Measurements from ENCODE around the gene HPD.

The HPD gene

GRCh38 chr12:121828306-121828705 is 30.4 kb downstream of the HPD start:
- no peak for DNase-seq (ENCODE audit: low read depth)

DNA sequence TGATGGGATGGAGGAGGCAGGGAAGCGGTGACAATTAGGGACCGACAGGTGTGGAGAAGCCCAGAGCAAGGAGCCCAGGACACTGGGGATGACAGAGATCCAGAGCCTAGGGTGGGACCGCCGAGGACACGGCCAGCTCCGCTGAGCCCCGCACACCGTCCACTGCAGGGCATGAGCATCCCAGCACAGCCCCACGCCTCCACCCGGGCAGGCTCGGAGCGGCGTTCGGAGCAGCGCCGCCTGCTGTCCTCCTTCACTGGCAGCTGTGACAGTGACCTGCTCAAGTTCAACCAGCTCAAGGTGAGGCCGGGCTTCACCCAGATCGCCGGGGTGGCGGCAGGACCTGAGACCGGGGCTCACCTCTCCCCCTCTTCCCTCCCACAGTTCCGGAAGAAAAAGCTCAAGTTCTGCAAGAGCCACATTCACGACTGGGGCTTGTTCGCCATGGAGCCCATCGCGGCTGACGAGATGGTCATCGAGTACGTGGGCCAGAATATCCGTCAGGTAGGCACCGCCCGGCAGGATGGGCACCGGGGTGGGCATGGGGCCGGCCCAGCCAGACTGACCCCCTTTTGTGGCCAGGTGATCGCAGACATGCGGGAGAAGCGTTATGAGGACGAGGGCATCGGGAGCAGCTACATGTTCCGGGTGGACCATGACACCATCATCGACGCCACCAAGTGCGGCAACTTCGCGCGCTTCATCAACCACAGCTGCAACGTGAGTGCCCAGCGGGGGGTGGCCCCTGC is 31.1 kb downstream of the HPD start:
- DNase-seq (ENCODE audit: low read depth), result no peak

DNA sequence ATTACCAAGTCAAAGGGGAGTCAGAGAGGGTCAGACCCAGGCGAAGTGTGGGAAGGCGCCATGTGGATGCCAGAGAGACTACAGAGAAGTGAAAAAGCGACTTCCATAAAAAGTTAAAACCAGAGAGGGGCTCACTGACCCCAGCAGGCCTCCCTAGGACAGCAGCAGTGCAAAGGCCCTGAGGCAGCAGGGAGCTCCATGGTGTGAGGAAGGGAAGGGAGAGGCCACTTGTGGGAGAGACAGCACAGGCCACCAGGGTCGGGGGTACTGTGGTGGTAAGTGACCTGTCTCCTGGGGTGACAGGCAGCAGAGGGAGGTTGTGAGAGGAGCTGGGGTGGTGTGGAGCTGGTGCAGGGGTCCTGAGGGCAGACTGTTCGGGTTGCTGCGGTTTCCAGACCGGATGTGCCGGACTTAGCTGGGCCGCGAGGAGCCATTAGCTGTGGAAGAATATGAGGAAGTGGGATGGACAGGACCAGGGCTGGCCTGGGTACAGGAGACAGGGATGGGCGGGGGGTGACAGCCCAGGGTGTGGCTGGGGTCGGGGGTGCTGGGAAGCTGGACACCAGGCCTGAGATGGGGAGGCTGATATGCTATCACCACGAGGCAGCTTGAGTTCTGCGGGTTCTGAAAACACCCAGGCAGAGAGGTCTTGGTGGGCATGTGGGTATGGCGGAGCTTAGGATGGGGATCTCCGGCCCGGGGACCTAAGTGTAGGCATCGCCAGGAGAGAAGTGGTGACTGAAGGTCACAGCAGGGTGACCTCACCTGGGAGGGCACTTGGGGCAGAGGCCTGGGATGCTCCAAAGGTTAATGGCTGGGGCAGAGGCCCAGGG is 32.1 kb downstream of the HPD start:
- no peak for DNase-seq (ENCODE audit: low read depth)

DNA sequence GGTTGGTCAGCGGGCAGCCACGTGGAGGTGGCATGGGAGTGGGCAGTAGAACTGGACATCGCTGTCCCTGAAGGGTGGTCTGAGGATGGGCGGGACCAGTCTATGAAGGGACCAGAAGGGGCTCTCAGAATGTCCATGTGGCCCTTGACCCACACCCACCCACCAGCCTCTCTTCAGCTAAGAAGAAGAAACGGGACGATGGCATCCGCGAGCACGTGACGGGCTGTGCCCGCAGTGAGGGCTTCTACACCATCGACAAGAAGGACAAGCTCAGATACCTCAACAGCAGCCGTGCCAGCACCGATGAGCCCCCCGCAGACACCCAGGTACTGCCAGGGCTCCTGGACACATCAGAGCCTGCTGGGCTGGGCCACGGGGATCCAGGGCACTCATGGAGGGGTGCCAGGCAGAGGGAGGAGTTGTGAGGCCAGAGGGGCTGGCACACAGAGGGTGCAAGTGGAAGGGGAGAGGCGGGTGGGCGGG is 33.6 kb downstream of the HPD start:
- DNase-seq (ENCODE audit: low read depth), result no peak

DNA sequence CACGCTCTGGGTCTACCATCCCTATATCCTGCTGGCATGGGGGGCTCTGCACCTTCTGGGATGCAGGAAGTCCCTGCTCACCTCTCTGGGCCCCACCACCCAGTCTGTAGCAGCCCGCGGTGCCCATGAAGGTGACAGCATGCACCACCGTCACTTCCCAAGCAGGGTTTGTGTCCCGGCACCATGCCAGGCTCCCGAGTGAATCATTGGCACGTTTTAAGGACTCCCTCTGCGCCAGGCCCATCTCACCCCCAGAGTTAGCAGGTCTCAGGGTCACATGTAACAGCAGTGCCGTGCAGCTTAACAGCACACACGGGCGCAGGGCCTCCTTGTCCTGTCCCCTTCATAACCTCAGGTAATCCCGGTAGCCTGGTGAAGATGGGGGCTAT is 34.9 kb downstream of the HPD start:
- DNase-seq (ENCODE audit: low read depth), result no peak

DNA sequence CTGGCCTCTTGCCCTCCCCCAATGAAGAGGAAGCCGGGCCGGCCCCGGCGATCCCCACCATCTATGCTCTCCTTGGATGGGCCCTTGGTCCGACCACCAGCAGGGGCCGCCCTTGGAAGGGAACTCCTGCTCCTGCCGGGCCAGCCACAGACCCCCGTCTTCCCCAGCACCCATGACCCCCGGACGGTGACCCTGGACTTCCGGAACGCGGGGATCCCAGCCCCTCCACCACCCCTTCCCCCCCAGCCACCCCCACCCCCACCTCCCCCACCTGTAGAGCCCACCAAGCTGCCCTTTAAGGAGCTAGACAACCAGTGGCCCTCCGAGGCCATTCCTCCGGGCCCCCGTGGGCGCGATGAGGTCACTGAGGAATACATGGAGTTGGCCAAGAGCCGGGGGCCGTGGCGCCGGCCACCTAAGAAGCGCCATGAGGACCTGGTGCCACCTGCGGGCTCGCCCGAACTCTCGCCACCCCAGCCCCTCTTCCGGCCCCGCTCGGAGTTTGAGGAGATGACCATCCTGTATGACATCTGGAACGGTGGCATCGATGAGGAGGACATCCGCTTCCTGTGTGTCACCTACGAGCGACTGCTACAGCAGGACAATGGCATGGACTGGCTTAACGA is 35.4 kb downstream of the HPD start:
- DNase-seq (ENCODE audit: low read depth), result no peak

DNA sequence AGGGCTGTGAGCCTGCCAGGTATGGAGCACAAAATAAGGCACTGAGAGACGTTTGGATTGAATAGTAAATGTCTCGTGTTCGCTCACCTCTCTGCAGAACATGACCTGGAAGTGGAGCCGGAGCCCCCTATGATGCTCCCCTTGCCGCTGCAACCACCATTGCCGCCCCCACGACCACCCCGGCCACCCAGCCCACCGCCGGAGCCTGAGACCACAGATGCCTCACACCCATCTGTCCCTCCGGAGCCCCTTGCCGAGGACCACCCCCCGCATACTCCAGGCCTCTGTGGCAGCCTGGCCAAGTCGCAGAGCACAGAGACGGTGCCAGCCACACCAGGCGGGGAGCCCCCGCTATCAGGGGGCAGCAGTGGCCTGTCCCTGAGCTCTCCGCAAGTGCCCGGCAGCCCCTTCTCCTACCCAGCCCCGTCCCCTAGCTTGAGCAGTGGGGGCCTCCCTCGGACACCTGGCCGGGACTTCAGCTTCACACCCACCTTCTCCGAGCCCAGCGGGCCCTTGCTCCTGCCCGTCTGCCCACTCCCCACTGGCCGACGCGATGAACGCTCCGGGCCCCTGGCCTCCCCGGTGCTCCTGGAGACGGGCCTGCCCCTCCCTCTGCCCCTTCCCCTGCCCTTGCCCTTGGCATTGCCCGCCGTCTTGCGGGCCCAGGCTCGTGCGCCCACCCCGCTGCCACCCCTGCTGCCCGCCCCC is 36.1 kb downstream of the HPD start:
- DNase-seq (ENCODE audit: low read depth), result no peak

- no peak for DNase-seq (ENCODE audit: low read depth)
Measured at GRCh38 chr12:121820056-121820455, 38.6 kb downstream of the HPD start.

- DNase-seq (ENCODE audit: low read depth), result no peak
Measured at GRCh38 chr12:121819212-121819949, 39.3 kb downstream of the HPD start.

DNA sequence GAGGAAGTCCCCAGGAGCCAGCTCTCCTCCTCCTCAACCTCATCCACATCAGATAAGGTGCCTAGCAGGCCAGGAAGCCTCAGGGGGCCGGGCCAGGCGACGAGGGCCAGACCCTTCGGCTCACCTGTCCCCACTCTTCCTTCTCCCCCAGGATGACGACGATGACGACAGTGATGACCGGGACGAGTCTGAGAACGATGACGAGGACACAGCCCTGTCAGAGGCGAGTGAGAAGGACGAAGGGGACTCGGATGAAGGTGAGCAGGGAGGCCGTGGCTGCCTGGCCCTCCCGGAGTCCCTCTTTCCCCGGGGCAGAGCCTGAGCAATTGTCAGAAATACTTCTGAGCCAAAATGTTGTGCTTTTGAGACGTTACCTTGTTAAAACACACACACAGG is 41.0 kb downstream of the HPD start:
- no peak for DNase-seq (ENCODE audit: low read depth)

DNA sequence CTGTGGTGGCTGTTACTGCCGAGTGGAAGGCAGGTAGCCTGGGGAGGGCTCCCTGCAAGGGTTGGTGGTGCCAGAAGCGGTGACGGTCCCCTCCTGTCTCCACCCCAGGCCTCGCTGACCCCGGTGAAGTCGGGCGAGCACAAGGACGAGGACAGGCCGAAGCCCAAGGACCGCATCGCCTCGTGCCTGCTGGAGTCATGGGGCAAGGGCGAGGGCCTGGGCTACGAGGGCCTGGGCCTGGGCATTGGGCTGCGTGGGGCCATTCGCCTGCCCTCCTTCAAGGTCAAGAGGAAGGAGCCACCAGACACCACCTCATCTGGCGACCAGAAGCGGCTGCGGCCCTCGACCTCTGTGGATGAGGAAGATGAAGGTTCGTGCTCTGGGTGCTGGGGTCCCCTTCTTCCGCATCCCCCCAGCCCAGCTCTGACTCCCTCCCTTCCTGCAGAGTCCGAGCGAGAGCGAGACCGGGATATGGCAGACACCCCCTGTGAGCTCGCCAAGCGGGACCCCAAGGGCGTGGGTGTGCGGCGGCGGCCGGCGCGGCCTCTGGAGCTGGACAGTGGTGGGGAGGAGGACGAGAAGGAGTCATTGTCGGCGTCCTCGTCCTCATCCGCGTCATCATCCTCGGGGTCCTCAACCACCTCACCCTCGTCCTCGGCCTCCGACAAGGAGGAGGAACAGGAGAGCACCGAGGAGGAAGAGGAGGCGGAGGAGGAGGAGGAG is 41.6 kb downstream of the HPD start:
- no peak for DNase-seq (ENCODE audit: low read depth)

DNA sequence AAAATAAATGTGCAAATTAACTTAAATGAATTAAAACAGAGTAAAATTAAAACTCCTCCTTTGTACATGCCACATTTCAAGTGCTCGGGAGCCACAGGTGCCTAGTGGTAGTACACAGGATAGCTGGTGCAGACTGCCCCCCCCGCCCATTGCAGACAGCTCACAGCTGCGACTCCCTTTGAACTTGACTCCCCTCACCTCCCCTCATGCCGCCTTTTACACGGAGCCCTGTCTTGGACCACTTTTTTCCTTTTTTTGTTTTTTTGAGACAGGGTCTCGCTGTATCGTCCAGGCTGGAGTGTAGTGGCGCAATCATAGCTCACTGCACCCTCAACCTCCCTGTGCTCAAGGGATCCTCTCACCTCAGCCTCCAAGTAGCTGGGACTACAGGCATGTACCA is 43.4 kb downstream of the HPD start:
- DNase-seq (ENCODE audit: low read depth), result no peak

DNA sequence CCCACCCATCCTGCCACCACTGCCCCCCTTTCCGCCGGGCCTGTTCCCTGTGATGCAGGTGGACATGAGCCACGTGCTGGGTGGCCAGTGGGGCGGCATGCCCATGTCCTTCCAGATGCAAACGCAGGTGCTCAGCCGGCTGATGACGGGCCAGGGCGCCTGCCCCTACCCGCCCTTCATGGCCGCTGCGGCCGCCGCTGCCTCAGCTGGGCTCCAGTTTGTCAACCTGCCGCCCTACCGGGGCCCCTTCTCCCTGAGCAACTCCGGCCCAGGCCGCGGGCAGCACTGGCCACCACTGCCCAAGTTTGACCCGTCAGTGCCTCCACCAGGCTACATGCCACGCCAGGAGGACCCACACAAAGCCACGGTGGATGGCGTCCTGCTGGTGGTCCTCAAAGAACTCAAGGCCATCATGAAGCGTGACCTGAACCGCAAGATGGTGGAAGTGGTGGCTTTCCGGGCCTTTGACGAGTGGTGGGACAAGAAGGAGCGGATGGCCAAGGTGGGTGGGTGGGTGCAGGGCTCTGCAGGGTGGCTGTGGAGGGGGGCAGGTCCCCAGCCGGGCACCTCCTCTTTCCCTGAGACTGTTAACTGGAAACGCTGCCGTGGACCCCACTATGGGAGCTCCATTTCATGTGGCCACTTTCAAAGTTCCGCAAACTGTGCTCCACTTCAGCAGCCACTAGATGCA is 44.1 kb downstream of the HPD start:
- DNase-seq (ENCODE audit: low read depth), result no peak

GRCh38 chr12:121813951-121814350 is 44.7 kb downstream of the HPD start:
- no peak for DNase-seq (ENCODE audit: low read depth)

DNA sequence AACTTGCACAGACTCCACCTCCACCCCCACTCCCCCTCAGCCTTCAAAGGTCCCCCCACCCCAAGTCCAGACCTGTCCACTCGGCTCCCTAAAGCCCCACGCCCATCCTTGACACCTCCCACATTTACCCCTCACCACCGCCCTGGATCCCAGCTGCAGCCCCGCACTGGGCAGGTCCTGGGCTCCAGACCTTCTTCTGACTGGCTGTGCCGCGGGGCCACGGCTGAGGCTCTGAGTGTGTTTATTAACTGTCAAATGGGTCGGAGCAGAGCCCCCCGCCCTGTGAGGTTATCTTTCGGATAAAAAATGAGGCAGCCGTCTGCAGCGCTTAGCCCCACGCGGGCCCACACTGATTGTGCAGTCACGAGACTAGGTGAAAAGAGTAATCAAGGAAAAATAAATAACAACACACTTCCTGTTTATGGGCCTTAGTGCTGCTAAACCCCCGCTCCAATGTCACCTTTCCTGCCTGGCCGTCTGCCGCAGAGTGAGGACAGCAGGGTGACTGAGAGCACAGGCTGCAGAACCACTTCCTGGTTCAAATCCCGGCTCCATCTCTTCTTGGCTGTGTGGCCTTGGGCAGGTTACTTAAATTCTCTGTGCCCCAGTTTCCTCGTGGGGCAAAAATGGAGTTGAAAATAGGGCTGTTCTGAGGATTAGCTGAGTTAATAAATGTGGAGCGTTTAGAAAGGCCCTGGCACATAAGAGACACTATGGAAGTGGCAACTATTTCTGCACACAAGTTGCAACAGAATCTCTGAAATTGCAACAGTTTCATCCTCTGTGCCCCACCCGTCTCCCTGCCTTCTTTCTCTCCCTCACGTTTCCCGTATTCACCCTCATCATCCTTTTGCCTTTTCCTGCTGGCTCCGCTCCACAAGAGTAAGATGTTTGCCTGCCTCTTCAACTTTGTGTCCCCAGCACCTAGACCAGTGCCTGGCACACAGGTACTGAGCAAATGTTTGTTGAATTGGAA is 45.5 kb downstream of the HPD start:
- no peak for DNase-seq (ENCODE audit: low read depth)

DNA sequence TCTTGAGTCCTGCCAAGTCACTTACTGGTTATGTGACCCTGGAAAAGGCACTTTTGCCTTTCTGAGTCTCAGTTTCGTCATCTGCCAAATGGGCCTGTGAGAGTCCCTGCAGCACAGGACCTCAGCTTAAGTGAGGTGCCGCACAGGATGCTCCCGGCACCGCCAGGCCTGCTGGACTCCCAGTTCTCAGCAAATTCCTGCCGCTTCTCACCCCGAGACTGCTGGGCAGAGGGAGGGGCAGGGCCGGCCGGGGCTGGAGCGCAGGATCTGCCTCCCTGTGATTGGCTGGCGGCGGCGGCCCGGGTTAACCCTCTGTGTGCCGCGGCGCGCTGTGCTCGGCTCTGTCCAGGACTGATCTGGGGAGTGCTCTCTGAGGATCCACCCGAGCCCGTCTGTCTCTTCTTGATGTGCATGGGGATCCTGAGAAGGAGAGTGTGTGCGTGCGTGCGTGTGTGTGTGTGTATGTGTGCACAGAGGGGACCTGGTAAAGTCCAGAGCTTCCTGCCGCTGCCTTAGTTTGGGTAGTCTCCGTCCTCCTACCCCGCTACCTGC is 46.3 kb downstream of the HPD start:
- DNase-seq (ENCODE audit: low read depth), result no peak

GRCh38 chr12:121811434-121812319 is 47.0 kb downstream of the HPD start:
- no peak for DNase-seq (ENCODE audit: low read depth)

All from stimulated activated CD8-positive, alpha-beta memory T cell treated with anti-CD3 and anti-CD28 coated beads, Interleukin-4, amount 100 ng/mL, for 24 hours (primary cell).